ENCODE results near the gene ING5. TPM values are rescaled to one million over a fixed set of nuclear protein-coding genes. Genes with fewer than 3 reads are reported as not detected.

ING5 gene
- total and polyA plus RNA-seq, 7 donors = 14.5 to 25.4 (median 18.9) TPM

DNA sequence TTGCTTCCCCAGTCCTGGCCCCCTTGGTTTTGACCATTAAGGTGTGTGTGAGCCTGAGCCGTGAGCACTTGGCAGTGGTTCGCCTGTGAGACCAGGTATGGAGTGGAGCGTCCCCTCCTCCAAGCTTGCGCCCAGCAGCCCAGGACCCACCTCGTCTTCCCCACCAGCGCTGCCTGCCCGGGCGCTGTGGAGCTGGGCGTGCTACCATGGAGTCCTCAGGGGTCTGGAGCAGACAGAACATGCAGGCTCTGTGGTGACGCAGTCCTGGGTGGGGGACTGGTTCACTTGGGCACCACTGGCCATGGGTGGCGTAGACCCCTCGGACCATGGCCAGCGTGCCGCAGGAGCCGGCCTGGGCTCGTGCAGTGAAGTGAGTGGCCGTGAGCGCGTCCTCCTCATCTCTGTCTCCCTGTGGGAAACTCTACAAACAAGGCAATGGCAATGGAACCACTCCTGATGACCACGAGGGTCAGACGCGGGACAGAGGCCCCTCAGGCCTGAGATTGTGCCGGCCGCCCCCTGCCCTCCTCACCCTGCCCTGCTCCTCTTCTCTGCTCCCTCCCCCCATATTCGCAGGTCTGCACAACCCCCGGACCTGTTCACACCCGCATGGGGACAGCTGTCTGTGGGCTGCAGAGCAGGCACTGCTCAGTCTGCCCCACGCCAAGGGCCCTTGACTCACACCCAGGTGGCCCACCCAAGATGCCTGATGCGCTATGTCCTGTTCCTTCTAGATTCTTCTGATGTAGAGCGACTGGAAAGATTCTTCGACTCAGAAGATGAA lies 30.2 kb upstream of the ING5 start:
- ATAC-seq = no peak
- intact Hi-C loops (cut with DNase I) = no loop called here
- TF ChIP-seq CTCF (IDR thresholded peaks at IDR 0.05) = no peak
- H3K9me3 ChIP-seq = no peaks in the 10 kb centered on the region
- no peak for DNase-seq
- no peak overlapping the region for H3K4me3 ChIP-seq
- WGBS, 3 donors = 91 to 94% (median 93%) methylated on average over 30 to 31 of the region's 31 CpGs
- no peaks in the 10 kb centered on the region for H3K27me3 ChIP-seq (ENCODE audit: insufficient read depth in 3 of 3, low read length in 2 of 3)
- peaks cover 3 to 82% of the 10 kb centered on the region in 2 donors for H3K36me3 ChIP-seq (ENCODE audit: insufficient read depth in 1 of 2, low read depth in 1 of 2)
- no peak overlapping the region for H3K27ac ChIP-seq
- no peaks in the 10 kb centered on the region for H3K4me1 ChIP-seq

DNA sequence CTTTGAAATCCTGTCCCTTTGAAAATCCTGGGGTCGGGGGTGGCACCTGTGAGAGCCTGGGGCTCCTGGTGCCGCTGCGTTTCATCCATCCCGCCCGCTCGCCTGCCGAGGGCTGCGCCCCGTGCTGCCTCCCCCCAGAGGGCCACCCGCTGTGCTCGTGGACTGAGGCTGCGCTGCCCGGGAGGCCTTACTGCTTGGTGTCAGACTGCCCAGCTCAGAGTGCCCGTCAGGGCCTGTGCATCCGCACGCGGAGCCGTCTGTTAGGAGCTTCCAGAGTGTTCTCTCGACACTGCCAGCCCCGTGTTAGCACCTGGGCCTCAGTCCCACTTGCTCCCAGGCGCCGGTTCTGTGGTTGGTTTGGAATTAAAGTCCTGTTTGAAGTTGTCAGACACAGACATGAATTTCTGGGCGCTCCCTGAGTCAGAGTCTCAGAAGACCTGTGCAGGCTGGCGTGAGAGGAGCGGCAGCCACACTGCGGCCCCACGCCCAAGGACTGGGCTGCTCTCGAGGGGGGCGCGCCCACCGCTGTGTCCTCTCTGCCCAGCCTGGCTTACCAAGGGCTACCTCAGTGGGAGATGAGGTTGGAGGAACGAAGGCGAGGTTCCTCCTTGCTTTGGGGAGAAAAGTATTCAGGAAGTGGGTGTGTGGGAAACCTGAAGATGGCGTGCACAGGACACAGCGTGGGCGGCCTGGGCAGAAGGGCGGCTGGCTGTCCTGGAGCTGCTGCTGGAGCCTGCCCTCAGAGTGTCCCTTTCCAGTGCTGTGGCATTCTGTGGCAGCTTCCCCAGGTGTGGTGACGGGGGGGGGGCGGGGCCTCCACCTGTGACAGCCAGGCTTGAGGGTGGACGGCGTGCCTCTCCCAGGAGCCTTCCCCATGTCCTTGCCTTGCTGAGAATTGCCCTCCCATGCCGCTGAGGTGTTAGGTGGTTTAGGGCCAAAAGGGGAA lies 29.3 kb upstream of the ING5 start:
- Histone ChIP-seq H3K9me3 (no peaks in the 10 kb centered on the region), H3K4me3 (no peak overlapping the region), H3K27ac (no peak overlapping the region), H3K36me3 (ENCODE audit: insufficient read depth in 1 of 2, low read depth in 1 of 2) (peaks cover 3 to 82% of the 10 kb centered on the region in 2 donors), H3K27me3 (ENCODE audit: insufficient read depth in 3 of 3, low read length in 2 of 3) (no peaks in the 10 kb centered on the region), H3K4me1 (no peaks in the 10 kb centered on the region)
- ATAC-seq (no peak), DNase-seq (no peak)
- TF ChIP-seq CTCF (IDR thresholded peaks at IDR 0.05) = no peak
- intact Hi-C loops (cut with DNase I) = no loop called here
- WGBS, 3 donors = 91 to 93% (median 93%) methylated on average over 41 to 42 of the region's 42 CpGs

- intact Hi-C loops (cut with DNase I) = no loop called here
- H3K27me3 ChIP-seq (ENCODE audit: insufficient read depth in 3 of 3, low read length in 2 of 3) = no peaks in the 10 kb centered on the region
- TF ChIP-seq CTCF (IDR thresholded peaks at IDR 0.05) = no peak
- WGBS, 3 donors = 85 to 89% (median 88%) methylated on average over 18 of the region's 18 CpGs
- no peak for ATAC-seq
- H3K27ac ChIP-seq = no peak overlapping the region
- H3K9me3 ChIP-seq = no peaks in the 10 kb centered on the region
- peaks cover 3 to 82% of the 10 kb centered on the region in 2 donors for H3K36me3 ChIP-seq (ENCODE audit: insufficient read depth in 1 of 2, low read depth in 1 of 2)
- no peak for DNase-seq
- no peaks in the 10 kb centered on the region for H3K4me1 ChIP-seq
- no peak overlapping the region for H3K4me3 ChIP-seq
Measured at GRCh38 chr2:241673189-241673663, 28.6 kb upstream of the ING5 start.

DNA sequence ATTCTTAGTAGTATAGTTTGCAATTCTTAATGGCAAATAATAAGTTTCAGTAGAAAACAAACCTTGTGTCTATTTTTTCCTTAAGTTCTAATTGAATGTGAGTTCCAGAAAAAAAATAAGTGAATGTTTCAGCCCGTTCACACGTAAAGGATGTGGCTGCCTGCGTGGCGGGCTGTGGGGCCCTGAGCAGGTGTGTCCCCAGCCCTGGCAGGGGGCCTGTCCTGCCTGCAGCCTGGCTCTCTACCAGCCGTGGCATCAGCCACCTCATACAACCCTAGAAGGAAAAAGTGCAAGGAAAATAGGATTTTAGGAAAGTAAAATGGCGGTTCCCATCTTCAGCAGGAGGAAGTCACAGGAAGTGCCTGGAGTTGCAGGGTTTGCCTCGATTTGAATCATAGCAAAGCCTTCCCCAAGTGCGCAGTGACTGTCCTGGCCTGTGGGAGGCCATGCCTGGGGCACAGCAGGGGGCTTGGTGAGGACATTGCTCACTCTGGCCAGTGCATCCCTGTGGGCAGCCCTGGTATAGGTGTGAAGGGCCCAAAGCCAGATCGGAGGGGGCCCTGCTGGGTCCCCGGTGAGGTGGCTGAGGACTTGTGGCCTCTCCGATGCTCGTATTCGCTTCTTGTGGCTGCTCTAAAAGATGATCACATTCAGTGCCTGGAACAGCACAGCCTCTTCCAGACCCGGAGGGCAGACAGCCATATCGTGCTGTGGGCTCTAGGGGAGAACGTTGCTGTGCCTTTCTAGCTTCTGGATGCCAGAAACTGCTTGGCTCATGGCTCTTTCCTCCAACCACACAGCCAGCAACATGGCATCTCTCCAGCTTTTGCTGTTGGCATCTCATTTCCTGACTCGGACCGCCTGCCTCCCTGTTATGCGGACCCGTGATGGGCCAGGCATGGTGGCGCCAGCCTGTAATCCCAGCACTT lies 27.8 kb upstream of the ING5 start:
- no peak for TF ChIP-seq CTCF (IDR thresholded peaks at IDR 0.05)
- WGBS, 3 donors = 57 to 61% (median 59%) methylated on average over 21 of the region's 21 CpGs
- Histone ChIP-seq H3K36me3 (ENCODE audit: insufficient read depth in 1 of 2, low read depth in 1 of 2) (peaks cover 3 to 81% of the 10 kb centered on the region in 2 donors), H3K9me3 (no peaks in the 10 kb centered on the region), H3K27ac (no peak overlapping the region), H3K4me3 (no peak overlapping the region), H3K4me1 (no peaks in the 10 kb centered on the region), H3K27me3 (ENCODE audit: insufficient read depth in 3 of 3, low read length in 2 of 3) (no peaks in the 10 kb centered on the region)
- ATAC-seq (no peak), DNase-seq (no peak)
- intact Hi-C loops (cut with DNase I) = no loop called here

All from psoas muscle (tissue), 8 donors.